H1 (cell line): ENCODE measurements around the gene CIZ1. TPM values are rescaled to one million over a fixed set of nuclear protein-coding genes. Genes with fewer than 3 reads are reported as not detected.

Source experiments
- ASH2L ChIP-seq: fragments of 200-600, 300-600 bp; sonication (generic); IDR thresholded peaks from one replicate; pipeline ENCODE4 v1.7.1; 2017; ENCODE audit warnings: low read length
- ATF3 ChIP-seq: IDR thresholded peaks from 2 replicates; pipeline ENCODE4 v1.6.1; 2011; ENCODE audit warnings: low read depth, mild to moderate bottlenecking, low read length; ENCODE audit not compliant: insufficient read depth
- BACH1 ChIP-seq: IDR thresholded peaks from 2 replicates; pipeline ENCODE4 v1.6.1; 2012; ENCODE audit warnings: low read length, improper control_type of control experiment
- BRCA1 ChIP-seq: IDR thresholded peaks from 2 replicates; pipeline ENCODE4 v1.6.1; 2012; ENCODE audit warnings: low read depth, low read length, improper control_type of control experiment
- CHD1 ChIP-seq: IDR thresholded peaks from 2 replicates; pipeline ENCODE4 v1.6.1; 2012; ENCODE audit warnings: low read depth, low read length, improper control_type of control experiment
- CREB1 ChIP-seq: IDR thresholded peaks from 2 replicates; pipeline ENCODE4 v1.6.1; 2012; ENCODE audit warnings: inconsistent platforms
- CTCF ChIP-seq, 3 experiments: IDR thresholded peaks; 1 replicate in 2 of 3; 2 replicates in 1 of 3; pipeline versions ENCODE4 v1.5.1 to v1.6.1; 2011; ENCODE audit warnings: low read length in 3 of 3, mild to moderate bottlenecking in 3 of 3, inconsistent platforms in 2 of 3, low read depth in 1 of 3, moderate library complexity in 1 of 3; ENCODE audit not compliant: insufficient read depth in 1 of 3; ENCODE audit errors: control extremely low read depth in 1 of 3
- EGR1 ChIP-seq: IDR thresholded peaks from 2 replicates; pipeline ENCODE4 v1.6.1; 2011; ENCODE audit warnings: low read depth, low read length, borderline replicate concordance
- JUN ChIP-seq: IDR thresholded peaks from 2 replicates; pipeline ENCODE4 v1.6.1; 2011; ENCODE audit warnings: low read depth, mild to moderate bottlenecking, improper control_type of control experiment, low read length
- MAX ChIP-seq: IDR thresholded peaks from 2 replicates; pipeline ENCODE4 v1.6.1; 2012; ENCODE audit warnings: inconsistent platforms
- PHF8 ChIP-seq: fragments of 200-600 bp; sonication (generic); conservative IDR thresholded peaks from 2 replicates; pipeline ENCODE4 v1.7.1; 2012; ENCODE audit warnings: low read depth, mild to moderate bottlenecking, inconsistent platforms, low read length, moderate library complexity
- RBBP5 ChIP-seq: IDR thresholded peaks from 2 replicates; pipeline ENCODE4 v1.7.1; 2012; ENCODE audit warnings: low read depth, mild to moderate bottlenecking, inconsistent platforms, low read length, moderate library complexity, borderline replicate concordance
- RNF2 ChIP-seq: fragments of 200-900, 300-1000 bp; sonication (generic); IDR thresholded peaks from 2 replicates; pipeline ENCODE4 v1.7.1; 2016; ENCODE audit warnings: borderline replicate concordance, low read depth, mild to moderate bottlenecking, antibody characterized with exemption, low read length; ENCODE audit not compliant: poor library complexity, severe bottlenecking; ENCODE audit errors: missing control alignments
- SIN3A ChIP-seq, 2 experiments: IDR thresholded peaks in 1 of 2; conservative IDR thresholded peaks in 1 of 2; 2 replicates each; pipeline ENCODE4 v1.6.1; 2011 to 2012; ENCODE audit warnings: low read length in 2 of 2, improper control_type of control experiment in 1 of 2, low read depth in 1 of 2, mild to moderate bottlenecking in 1 of 2
- SIX5 ChIP-seq: IDR thresholded peaks from 2 replicates; pipeline ENCODE4 v1.6.1; 2011; ENCODE audit warnings: mild to moderate bottlenecking, low read depth, low read length
- SP1 ChIP-seq: IDR thresholded peaks from 2 replicates; pipeline ENCODE4 v1.6.1; 2011; ENCODE audit warnings: low read depth, low read length
- SP4 ChIP-seq: IDR thresholded peaks from 2 replicates; pipeline ENCODE4 v1.6.1; 2012; ENCODE audit warnings: low read length, inconsistent platforms
- SUZ12 ChIP-seq: fragments of 200-600 bp; sonication (generic); IDR thresholded peaks from 2 replicates; pipeline ENCODE4 v1.6.1; 2012; ENCODE audit warnings: mild to moderate bottlenecking, inconsistent platforms, low read length, moderate library complexity, mixed read lengths
- TAF1 ChIP-seq: IDR thresholded peaks from 2 replicates; pipeline ENCODE4 v1.6.1; 2011; ENCODE audit warnings: mild to moderate bottlenecking, low read depth, low read length
- TCF12 ChIP-seq: IDR thresholded peaks from 2 replicates; pipeline ENCODE4 v1.6.1; 2011; ENCODE audit warnings: low read depth, mild to moderate bottlenecking, low read length
- TEAD4 ChIP-seq: IDR thresholded peaks from 2 replicates; pipeline ENCODE4 v1.6.1; 2012; ENCODE audit warnings: low read depth, low read length, inconsistent platforms, mixed read lengths
- polyA plus RNA-seq, 7 experiments: library from polyadenylated mRNA; depleted of rRNA in 3 of 7; stranded (reverse) in 5 of 7; unstranded in 2 of 7; fragments of >200 nt in 5 of 7; fragments of 200-250 nt in 2 of 7; gene quantifications; 1 replicate in 5 of 7; 2 replicates in 1 of 7; 4 replicates in 1 of 7; pipeline versions ENCODE4 v1.2.1 to v1.2.3, GENCODE V29; 2011 to 2013; ENCODE audit warnings: missing spikeins in 2 of 7, mixed read lengths in 2 of 7
- total RNA-seq: library from RNA; stranded (reverse); fragmentation: NEBNext Ultra II Directional; extraction: Animal tissue kit (Norgen Biotek cat#: 25700); gene quantifications from 2 replicates; pipeline ENCODE4 v1.2.1, GENCODE V29; 2021

CIZ1 gene
- total and polyA plus RNA-seq, 2 of the 8 experiments (the other 6 are each of a cell fraction or from before 2014, with no cell fraction given): 66.0 to 107 TPM

DNA sequence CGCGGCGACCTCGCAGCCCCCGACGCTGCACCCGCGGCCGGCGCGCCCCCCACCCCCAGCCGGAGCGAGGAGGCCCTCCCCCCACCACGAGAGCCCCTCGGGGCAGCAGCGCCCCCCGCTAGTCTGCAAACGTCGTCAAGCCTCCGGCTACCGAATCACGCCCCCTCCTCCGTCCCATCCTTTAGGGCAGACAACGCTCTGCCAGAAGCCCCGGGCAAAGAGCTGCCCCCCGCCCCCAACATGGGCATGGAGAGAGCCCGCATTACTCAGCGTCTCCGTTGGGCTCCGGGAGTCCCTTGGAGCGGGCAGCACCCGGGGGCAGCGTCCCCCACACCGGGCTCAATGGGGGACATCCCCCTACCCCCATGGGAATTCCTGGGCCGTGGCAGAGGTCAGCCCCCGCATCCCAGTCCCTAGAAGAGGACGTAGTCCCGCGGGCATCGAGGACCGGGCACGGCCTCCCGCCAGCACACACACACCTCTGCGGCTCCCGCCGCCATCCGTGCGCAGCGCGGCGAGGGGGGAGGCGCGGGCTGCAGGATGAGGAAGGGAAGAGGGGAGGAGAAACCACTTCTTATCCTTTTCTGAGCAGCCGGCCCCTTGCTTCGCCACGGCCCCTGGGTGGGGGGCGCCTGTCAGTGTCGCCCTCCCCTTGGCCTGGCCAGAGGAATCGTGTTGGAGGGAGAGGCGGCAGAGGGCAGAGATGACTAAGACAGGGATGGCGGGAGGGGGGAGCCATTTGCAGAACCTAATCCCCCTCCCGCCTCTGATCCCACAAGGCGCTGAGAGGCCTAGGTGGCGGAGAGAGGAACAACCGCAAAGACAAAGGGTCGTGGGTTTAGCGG, 12.6 kb upstream of the CIZ1 start (continued):
- TF ChIP-seq EGR1 (no peak), SIX5 (no peak), JUN (no peak), RBBP5 (0 out of 2 replicates have a peak, but pooled peaks have one; percentile 46), ATF3 (no peak), SIN3A (conservative IDR thresholded peaks at IDR 0.05 in 1 of 2, IDR thresholded peaks at IDR 0.05 in 1 of 2; ENCODE audit: low read depth in 1 of 2, low read length in 2 of 2) (no peak; a peak in 1 of 4 replicates), MAX (no peak), SUZ12 (no peak), CTCF (IDR thresholded peaks at IDR 0.05; ENCODE audit: control extremely low read depth in 1 of 3, insufficient read depth in 1 of 3, low read depth in 1 of 3, low read length in 3 of 3) (peak in 1 of 3 experiments; percentile 3; a peak in 1 of 4 replicates), TEAD4 (0 out of 2 replicates have a peak, but pooled peaks have one; percentile 2), SP4 (no peak), BACH1 (no peak), BRCA1 (no peak), TCF12 (no peak), CREB1 (peak; percentile 30; the same call in 1 of the 2 replicates), SP1 (no peak), ASH2L (peak; percentile 14), PHF8 (peak; percentile 32; the same call in 1 of the 2 replicates), TAF1 (no peak), RNF2 (no peak), CHD1 (no peak)
